NCI-H748 (cell line): ENCODE data around the gene SLC2A1.
"Not testable (repeated sequence)": the region's sequence is repeated elsewhere in the genome, so short reads cannot be mapped to it uniquely, and the experiment has no call there.

Experiments used
- DNase-seq: peaks from one replicate; lab custom pipeline; 2025; ENCODE audit not compliant: unreplicated experiment; lab: John Stamatoyannopoulos, UW

Gene SLC2A1

GRCh38 chr1:42913426-42914091 is 45.1 kb downstream of the SLC2A1 start:
- peak; percentile 92 for DNase-seq

- DNase-seq = no peak
Observed at GRCh38 chr1:42910985-42911384, 47.7 kb downstream of the SLC2A1 start.

GRCh38 chr1:42908046-42908445 is 50.6 kb downstream of the SLC2A1 start:
- DNase-seq = no peak

DNA sequence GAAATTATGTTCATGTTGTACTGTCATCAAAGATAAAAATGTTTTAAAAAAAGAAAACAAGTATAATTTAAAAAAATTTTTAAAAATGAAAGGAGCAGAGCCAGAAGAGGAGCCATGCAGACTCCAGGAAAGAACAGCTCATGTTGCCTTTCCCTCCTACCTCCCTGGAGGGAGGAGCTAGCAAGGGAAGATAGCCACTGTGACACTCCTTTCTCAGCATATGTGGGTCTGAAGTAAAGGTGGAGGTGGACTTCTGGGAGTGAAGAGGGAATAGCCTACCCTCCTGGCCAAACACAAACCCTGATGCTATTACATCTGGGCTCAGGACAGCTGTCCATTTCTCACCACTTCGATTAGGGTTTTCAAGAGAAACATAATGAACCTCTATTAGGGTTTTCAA is 54.2 kb downstream of the SLC2A1 start:
- no peak for DNase-seq

- not testable (repeated sequence) for DNase-seq
Observed at GRCh38 chr1:42899960-42900359, 58.7 kb downstream of the SLC2A1 start.

DNA sequence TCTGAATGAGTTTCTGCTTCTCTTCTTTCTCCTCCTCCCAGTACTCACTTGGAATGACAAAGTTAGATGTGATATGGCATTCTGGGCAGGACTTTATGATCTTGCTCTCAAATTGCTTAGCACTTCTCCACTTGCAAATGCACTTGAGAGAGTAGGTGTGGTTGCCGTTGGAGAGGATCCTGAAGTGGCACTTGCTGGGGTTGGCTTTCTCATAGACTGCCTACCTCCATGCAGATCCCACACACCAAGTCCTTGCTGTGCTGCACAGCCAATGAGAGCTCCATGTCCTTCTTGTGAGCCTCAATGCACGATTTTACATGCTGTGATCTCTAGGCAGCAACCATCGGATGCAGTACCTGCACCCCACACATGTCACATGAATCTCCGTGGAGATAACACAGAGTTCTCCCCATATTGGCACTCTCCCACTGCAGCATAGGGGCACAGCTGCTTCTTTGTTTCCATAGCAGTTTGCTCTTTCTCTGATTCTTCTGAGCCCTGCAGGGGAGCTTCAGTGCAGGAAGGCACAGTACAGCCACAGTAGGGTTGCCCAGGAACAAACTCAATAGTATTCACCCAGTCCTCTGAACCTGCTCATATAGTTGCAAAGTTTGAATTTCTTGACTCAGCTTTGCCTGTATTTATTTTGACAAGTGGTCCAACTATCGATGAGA is 67.1 kb downstream of the SLC2A1 start:
- peak; percentile 69 for DNase-seq

- no peak for DNase-seq
Observed at GRCh38 chr1:42889264-42889663, 69.4 kb downstream of the SLC2A1 start.

DNA sequence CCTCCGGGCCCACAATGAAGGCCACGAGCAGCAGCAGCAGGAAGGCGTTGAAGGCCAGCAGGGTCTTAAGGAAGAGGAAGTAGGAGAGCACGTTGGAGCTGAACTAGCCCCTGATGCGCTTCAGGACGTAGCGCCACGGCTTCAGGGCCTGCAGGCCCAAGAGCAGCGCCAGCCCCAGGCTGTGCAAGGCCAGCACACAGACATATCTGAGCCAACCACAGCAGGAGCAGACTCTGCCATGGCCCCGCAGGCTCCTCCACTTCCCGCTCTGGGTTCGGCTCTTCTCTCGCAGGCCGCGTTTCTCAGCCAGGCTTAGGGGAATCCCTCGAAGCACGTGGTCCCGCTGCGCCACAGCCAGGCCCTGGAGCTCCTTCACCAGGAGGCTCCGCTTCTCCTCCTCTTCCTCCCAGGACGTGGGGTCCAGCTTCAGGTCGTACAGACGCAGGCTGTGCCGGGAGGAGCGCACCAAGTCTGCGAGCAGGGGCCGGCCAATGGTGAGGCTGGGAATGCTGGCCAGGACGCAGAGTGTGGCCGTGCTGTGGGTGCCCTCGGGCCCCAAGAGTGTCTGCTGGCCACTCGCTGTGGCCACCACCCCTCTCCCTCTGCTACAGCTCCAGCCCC is 70.5 kb downstream of the SLC2A1 start:
- DNase-seq = peak; percentile 62

DNA sequence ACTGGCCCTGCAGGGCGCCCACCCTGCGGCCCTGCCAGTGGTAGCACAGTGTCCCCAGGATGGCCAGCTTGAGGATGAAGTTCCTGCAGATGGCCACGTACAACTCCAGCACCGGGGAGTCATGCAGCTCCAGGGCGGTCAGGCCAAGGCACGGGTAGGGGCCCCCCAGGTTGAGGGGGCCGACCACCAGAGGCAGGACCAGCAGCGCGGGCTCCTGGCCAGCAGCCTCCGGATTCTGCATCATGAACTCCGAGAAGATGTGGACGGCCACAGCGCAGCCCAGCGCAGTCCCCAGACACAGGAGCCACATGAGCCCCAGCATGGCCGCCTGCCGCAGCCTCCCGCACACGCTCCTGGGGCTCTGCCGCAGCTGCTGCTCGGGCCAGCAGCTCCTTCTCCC is 71.3 kb downstream of the SLC2A1 start:
- DNase-seq = no peak

DNA sequence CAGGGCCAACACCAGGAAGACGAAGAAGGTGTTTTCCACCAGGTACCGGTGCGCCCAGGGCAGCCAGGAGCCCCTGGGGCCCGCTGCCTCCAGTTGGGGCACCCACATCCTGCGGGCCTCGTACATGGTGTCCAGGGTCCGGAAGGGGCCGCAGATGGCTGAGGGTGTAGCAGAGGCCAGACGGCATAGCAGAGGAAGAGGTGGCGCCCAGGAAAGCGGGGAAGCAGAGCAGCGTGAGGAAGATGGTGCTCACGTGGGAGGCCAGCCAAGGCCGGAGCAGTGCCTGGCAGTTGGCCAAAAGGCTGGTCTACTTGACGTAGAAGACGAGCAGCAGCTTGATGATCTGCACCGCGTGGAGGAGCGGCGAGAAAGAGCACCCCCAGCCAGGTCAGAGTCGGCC is 71.9 kb downstream of the SLC2A1 start:
- peak; percentile 86 for DNase-seq

GRCh38 chr1:42886046-42886739 is 72.5 kb downstream of the SLC2A1 start:
- no peak for DNase-seq

GRCh38 chr1:42880384-42880783 is 78.3 kb downstream of the SLC2A1 start:
- DNase-seq = no peak

GRCh38 chr1:42877380-42877779 is 81.3 kb downstream of the SLC2A1 start:
- peak; percentile 90 for DNase-seq

DNA sequence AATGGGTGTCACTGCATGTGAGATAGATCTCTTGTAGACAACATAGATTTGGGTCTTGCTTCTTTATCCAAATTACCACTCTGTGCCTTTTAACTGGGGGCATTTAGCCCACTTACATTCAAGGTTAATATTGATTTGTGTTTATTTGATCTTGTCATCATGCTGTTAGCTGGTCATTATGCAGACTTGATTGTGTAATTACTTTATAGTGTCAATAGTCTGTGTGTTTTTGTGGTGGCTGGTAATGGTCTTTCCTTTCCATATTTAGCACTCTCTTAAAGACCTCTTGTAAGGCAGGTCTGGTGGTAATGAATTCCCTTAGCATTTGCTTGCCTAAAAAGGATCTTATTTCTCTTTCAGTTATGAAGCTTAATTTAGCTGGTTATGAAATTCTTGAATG is 82.7 kb downstream of the SLC2A1 start:
- DNase-seq = peak; percentile 100
